IMR-90 (cell line): ENCODE data around the gene ITPKB.

Experiments used
- BHLHE40 ChIP-seq: fragments of 150-350 bp; IDR thresholded peaks from 2 replicates; pipeline ENCODE4 v1.6.1; 2016; ENCODE audit warnings: mild to moderate bottlenecking, low read depth, low read length
- CEBPB ChIP-seq: IDR thresholded peaks from 2 replicates; pipeline ENCODE4 v1.6.1; 2012; ENCODE audit warnings: low read depth, low read length, improper control_type of control experiment
- CTCF ChIP-seq: conservative IDR thresholded peaks from 2 replicates; pipeline ENCODE4 v1.5.1; 2012; ENCODE audit warnings: mild to moderate bottlenecking, low read depth, low read length, improper control_type of control experiment
- FOS ChIP-seq: fragments of 150-350 bp; IDR thresholded peaks from 2 replicates; pipeline ENCODE4 v1.6.1; 2016; ENCODE audit warnings: low read depth, low read length
- MAZ ChIP-seq: IDR thresholded peaks from 2 replicates; pipeline ENCODE4 v1.6.1; 2012; ENCODE audit warnings: low read depth, mild to moderate bottlenecking, low read length, improper control_type of control experiment, moderate library complexity, borderline replicate concordance
- MXI1 ChIP-seq: IDR thresholded peaks from 2 replicates; pipeline ENCODE4 v1.6.1; 2012; ENCODE audit warnings: low read depth, mild to moderate bottlenecking, low read length, moderate library complexity, borderline replicate concordance
- POLR2A ChIP-seq: IDR thresholded peaks from 2 replicates; pipeline ENCODE4 v1.6.1; 2012; ENCODE audit warnings: mild to moderate bottlenecking, low read depth, low read length
- RAD21 ChIP-seq: IDR thresholded peaks from 2 replicates; pipeline ENCODE4 v1.6.1; 2012; ENCODE audit warnings: low read length, improper control_type of control experiment
- RCOR1 ChIP-seq: IDR thresholded peaks from 2 replicates; pipeline ENCODE4 v1.6.1; 2012; ENCODE audit warnings: mild to moderate bottlenecking, low read length, improper control_type of control experiment; ENCODE audit not compliant: insufficient replicate concordance
- RFX5 ChIP-seq: IDR thresholded peaks from 2 replicates; pipeline ENCODE4 v1.8.0; 2012; ENCODE audit warnings: low read depth, mild to moderate bottlenecking, low read length, moderate library complexity
- SMC3 ChIP-seq: fragments of 150-350 bp; IDR thresholded peaks from 2 replicates; pipeline ENCODE4 v1.6.1; 2016; ENCODE audit warnings: low read depth, mild to moderate bottlenecking, antibody characterized with exemption, low read length, moderate library complexity
- USF2 ChIP-seq: fragments of 150-350 bp; IDR thresholded peaks from 2 replicates; pipeline ENCODE4 v1.6.1; 2017; ENCODE audit warnings: mild to moderate bottlenecking, antibody characterized with exemption, low read length, low read depth
- TF ChIP-seq, protein P1 (sequence below): fragments of 150-350 bp; IDR thresholded peaks from 2 replicates; pipeline ENCODE4 v1.6.1; 2016; ENCODE audit warnings: low read depth, mild to moderate bottlenecking, low read length, moderate library complexity, borderline replicate concordance

- TF ChIP-seq CTCF (no peak), RCOR1 (no peak), FOS (no peak), RFX5 (no peak), SMC3 (no peak), POLR2A (no peak), RAD21 (no peak), MXI1 (no peak), USF2 (no peak), CEBPB (no peak), MAZ (no peak), BHLHE40 (no peak)
- TF ChIP-seq, protein P1, sequence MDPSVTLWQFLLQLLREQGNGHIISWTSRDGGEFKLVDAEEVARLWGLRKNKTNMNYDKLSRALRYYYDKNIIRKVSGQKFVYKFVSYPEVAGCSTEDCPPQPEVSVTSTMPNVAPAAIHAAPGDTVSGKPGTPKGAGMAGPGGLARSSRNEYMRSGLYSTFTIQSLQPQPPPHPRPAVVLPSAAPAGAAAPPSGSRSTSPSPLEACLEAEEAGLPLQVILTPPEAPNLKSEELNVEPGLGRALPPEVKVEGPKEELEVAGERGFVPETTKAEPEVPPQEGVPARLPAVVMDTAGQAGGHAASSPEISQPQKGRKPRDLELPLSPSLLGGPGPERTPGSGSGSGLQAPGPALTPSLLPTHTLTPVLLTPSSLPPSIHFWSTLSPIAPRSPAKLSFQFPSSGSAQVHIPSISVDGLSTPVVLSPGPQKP: no peak
Measured at GRCh38 chr1:226631229-226632000, 107.7 kb downstream of the ITPKB start.
